K562 (cell line): ENCODE data around the gene SLC6A9. TPM values are rescaled to one million over a fixed set of nuclear protein-coding genes. Genes with fewer than 3 reads are reported as not detected.

Source experiments
- C11orf30 ChIP-seq: fragments of 450-650 bp; IDR thresholded peaks from 2 replicates; pipeline ENCODE4 v1.6.1; 2016; ENCODE audit warnings: low read depth, mild to moderate bottlenecking
- ELF4 ChIP-seq: fragments of 450-650 bp; formaldehyde crosslinking; IDR thresholded peaks from 2 replicates; pipeline ENCODE4 v1.4.0; 2022; ENCODE audit warnings: missing genetic modification characterization
- FOSL1 ChIP-seq: fragments of 200-800 bp; sonication (Bioruptor generic); conservative IDR thresholded peaks from 2 replicates; pipeline ENCODE4 v1.6.1; 2016; ENCODE audit warnings: missing genetic modification characterization, missing compliant biosample characterization
- FOXA3 ChIP-seq, 2 experiments: fragments of 450-650 bp in 1 of 2; sonication (generic) in 1 of 2; formaldehyde crosslinking; IDR thresholded peaks in 1 of 2; conservative IDR thresholded peaks in 1 of 2; 2 replicates each; pipeline versions ENCODE4 v1.4.0 to v1.8.0; 2020 to 2022; ENCODE audit warnings: mild to moderate bottlenecking in 2 of 2, missing genetic modification reagents in 1 of 2
- FOXK2 ChIP-seq, 2 experiments: fragments of 450-650 bp; IDR thresholded peaks in 1 of 2; conservative IDR thresholded peaks in 1 of 2; 2 replicates each; pipeline ENCODE4 v1.6.1; 2016; ENCODE audit warnings: low read depth in 2 of 2, mild to moderate bottlenecking in 1 of 2
- FOXM1 ChIP-seq, 2 experiments: fragments of 450-650 bp in 1 of 2; sonication (generic) in 1 of 2; formaldehyde crosslinking in 1 of 2; IDR thresholded peaks; 2 replicates each; pipeline versions ENCODE4 v1.6.1 to v1.9.0; 2017 to 2022; ENCODE audit warnings: low read depth in 2 of 2, mild to moderate bottlenecking in 2 of 2, missing genetic modification reagents in 1 of 2, moderate library complexity in 1 of 2
- HDAC3 ChIP-seq: fragments of 450-650 bp; IDR thresholded peaks from 2 replicates; pipeline ENCODE4 v1.6.1; 2018; ENCODE audit warnings: borderline replicate concordance, mild to moderate bottlenecking, moderate library complexity; ENCODE audit not compliant: partially characterized antibody
- JUN ChIP-seq, 2 experiments: sonication (generic) in 1 of 2; formaldehyde crosslinking in 1 of 2; IDR thresholded peaks; 2 replicates each; pipeline versions ENCODE4 v1.6.1 to v1.8.0; 2012 to 2022; ENCODE audit warnings: borderline replicate concordance in 2 of 2, mild to moderate bottlenecking in 2 of 2, improper control_type of control experiment in 1 of 2, low read depth in 1 of 2, low read length in 1 of 2, missing genetic modification reagents in 1 of 2
- JUND ChIP-seq, 2 experiments: IDR thresholded peaks; 2 replicates in 1 of 2; 3 replicates in 1 of 2; pipeline ENCODE4 v1.6.1; 2011; ENCODE audit warnings: borderline replicate concordance in 2 of 2, low read depth in 2 of 2, low read length in 2 of 2, improper control_type of control experiment in 1 of 2, missing biosample characterization in 1 of 2, missing genetic modification characterization in 1 of 2, missing genetic modification reagents in 1 of 2
- KDM1A ChIP-seq, 2 experiments: fragments of 450-650 bp; IDR thresholded peaks; 2 replicates each; pipeline ENCODE4 v1.6.1; 2016; ENCODE audit warnings: mild to moderate bottlenecking in 2 of 2
- LCOR ChIP-seq: sonication (generic); formaldehyde crosslinking; IDR thresholded peaks from 2 replicates; pipeline ENCODE4 v1.8.0; 2022; ENCODE audit warnings: mild to moderate bottlenecking, missing genetic modification reagents
- MAFG ChIP-seq: fragments of 450-650 bp; conservative IDR thresholded peaks from 2 replicates; pipeline ENCODE4 v1.6.1; 2016; ENCODE audit warnings: missing genetic modification characterization, missing compliant biosample characterization
- MBD2 ChIP-seq: sonication (generic); IDR thresholded peaks from 2 replicates; pipeline ENCODE4 v1.6.1; 2016; ENCODE audit warnings: low read depth, borderline replicate concordance
- NCOA6 ChIP-seq: fragments of 450-650 bp; IDR thresholded peaks from 2 replicates; pipeline ENCODE4 v1.6.1; 2017; ENCODE audit warnings: mild to moderate bottlenecking
- NFE2 ChIP-seq: IDR thresholded peaks from 2 replicates; pipeline ENCODE4 v1.6.1; 2014; ENCODE audit warnings: antibody characterized with exemption, low read depth
- POLR2AphosphoS5 ChIP-seq: IDR thresholded peaks from 2 replicates; pipeline ENCODE4 v1.6.1; 2011; ENCODE audit warnings: mild to moderate bottlenecking, low read depth, low read length, moderate library complexity; ENCODE audit not compliant: control insufficient read depth, insufficient read depth
- SOX6 ChIP-seq: fragments of 450-650 bp; IDR thresholded peaks from 2 replicates; pipeline ENCODE4 v1.6.1; 2014; ENCODE audit warnings: mild to moderate bottlenecking
- TEAD1 ChIP-seq, 2 experiments: fragments of 450-650 bp in 1 of 2; sonication (generic) in 1 of 2; formaldehyde crosslinking; IDR thresholded peaks; 2 replicates each; pipeline versions ENCODE4 v1.4.0 to v1.8.0; 2020 to 2022; ENCODE audit warnings: mild to moderate bottlenecking in 2 of 2, missing genetic modification reagents in 1 of 2
- ZBTB7A ChIP-seq: IDR thresholded peaks from 2 replicates; pipeline ENCODE4 v1.6.1; 2011; ENCODE audit warnings: low read depth, mild to moderate bottlenecking, low read length, moderate library complexity, borderline replicate concordance; ENCODE audit not compliant: control insufficient read depth
- ZNF316 ChIP-seq: fragments of 450-650 bp; IDR thresholded peaks from 2 replicates; pipeline ENCODE4 v1.6.1; 2016
- ZNF408 ChIP-seq: fragments of 250-450 bp; sonication (Bioruptor Pico); IDR thresholded peaks from 2 replicates; pipeline ENCODE4 v1.4.0; 2020; ENCODE audit warnings: low read depth, mild to moderate bottlenecking, moderate library complexity
- polyA plus RNA-seq, 8 experiments: library from polyadenylated mRNA; depleted of rRNA in 4 of 8; stranded (reverse) in 5 of 8; unstranded in 3 of 8; fragments of >200 nt; fragmentation: Nextera tagmentation in 2 of 8; fragmentation: Illumina TruSeq in 1 of 8; extraction: Ambion mirVana in 2 of 8; extraction: Trizol in 1 of 8; gene quantifications; 2 replicates each; pipeline versions ENCODE4 v1.2.1 to v1.2.3, GENCODE V29; 2011 to 2014; ENCODE audit warnings: inconsistent platforms in 1 of 8, missing spikeins in 1 of 8
- total RNA-seq, 7 experiments: library from RNA; depleted of rRNA in 6 of 7; stranded (reverse); fragments of >200 nt in 6 of 7; fragmentation: Illumina TruSeq in 2 of 7; extraction: Trizol in 2 of 7; gene quantifications; 2 replicates each; pipeline versions ENCODE4 v1.2.1 to v1.2.3, GENCODE V29; 2011 to 2021; ENCODE audit warnings: low replicate concordance in 1 of 7
- TF ChIP-seq, protein P1 (sequence below): fragments of 450-650 bp; IDR thresholded peaks from 2 replicates; pipeline ENCODE4 v1.6.1; 2016
- TF ChIP-seq, protein P2 (sequence below): IDR thresholded peaks from 3 replicates; pipeline ENCODE4 v1.6.1; 2011; ENCODE audit warnings: borderline replicate concordance, mild to moderate bottlenecking, moderate library complexity; ENCODE audit not compliant: insufficient read length; ENCODE audit errors: extremely low read depth

SLC6A9 gene
- total and polyA plus RNA-seq, 9 of the 15 experiments (the other 6 are each of a cell fraction or from before 2014, with no cell fraction given) = 0.17 to 18.7 (median 2.9) TPM

DNA sequence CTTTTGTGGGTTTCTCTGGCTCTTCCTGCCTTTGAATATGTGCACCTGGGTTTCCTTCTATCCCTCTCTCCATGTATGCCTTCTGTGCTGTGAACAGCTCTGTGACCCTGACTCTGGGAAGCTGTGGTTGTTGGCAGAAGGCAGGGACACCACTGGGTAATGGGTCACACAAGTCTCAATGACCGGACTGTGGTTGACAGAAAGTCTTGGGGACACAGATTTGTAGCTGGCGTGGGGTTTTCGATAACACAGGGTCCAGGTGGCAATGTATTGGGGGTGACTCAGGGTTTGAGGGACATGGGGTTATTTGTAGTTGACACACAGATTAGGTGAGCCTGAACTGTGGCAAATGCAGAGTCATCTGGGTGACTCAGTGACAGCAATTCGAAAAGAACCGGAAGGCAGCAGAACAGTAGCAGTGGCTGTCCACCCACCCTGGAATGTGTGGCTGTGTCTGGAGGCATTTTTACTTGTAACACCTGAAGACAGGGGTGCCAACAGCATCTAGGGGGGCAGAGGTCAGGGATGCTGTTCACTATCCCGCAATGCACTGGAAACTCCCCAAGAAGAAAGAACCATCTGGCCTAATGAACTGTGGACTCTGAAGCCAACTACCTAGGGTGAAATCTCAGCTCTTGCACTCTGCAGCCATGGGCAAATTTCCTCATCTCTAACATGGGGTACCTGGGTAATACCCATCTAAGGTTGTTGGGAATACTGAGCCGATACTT, 13.0 kb upstream of the SLC6A9 start (continued):
- TF ChIP-seq KDM1A (IDR thresholded peaks at IDR 0.05) (peak; percentile 100), POLR2AphosphoS5 (peak; percentile 78), ZNF408 (no peak), JUND (IDR thresholded peaks at IDR 0.05; ENCODE audit: borderline replicate concordance, low read depth, low read length) (peak; percentile 94), JUND (tag; IDR thresholded peaks at IDR 0.05; ENCODE audit: borderline replicate concordance, low read depth, low read length) (peak; percentile 92; the same call in 2 of the 3 replicates), SOX6 (peak; percentile 55; the same call in 1 of the 2 replicates), C11orf30 (peak; percentile 95), MBD2 (peak; percentile 44; the same call in 1 of the 2 replicates), FOSL1 (tag) (peak; percentile 95), JUN (IDR thresholded peaks at IDR 0.05; ENCODE audit: borderline replicate concordance, low read depth, low read length) (peak; percentile 93), JUN (CRISPR knock-in tag; IDR thresholded peaks at IDR 0.05; ENCODE audit: borderline replicate concordance) (no peak), TEAD1 (CRISPR knock-in tag; IDR thresholded peaks at IDR 0.05) (peak in 1 of 2 experiments; percentile 93; a peak in 2 of 4 replicates), NCOA6 (0 out of 2 replicates have a peak, but pooled peaks have one; percentile 44), HDAC3 (peak; percentile 74), FOXK2 (conservative IDR thresholded peaks at IDR 0.05 in 1 of 2, IDR thresholded peaks at IDR 0.05 in 1 of 2; ENCODE audit: low read depth in 2 of 2) (peak; percentile 29 to 52; a peak in 1 of 4 replicates), FOXA3 (CRISPR knock-in tag; conservative IDR thresholded peaks at IDR 0.05 in 1 of 2, IDR thresholded peaks at IDR 0.05 in 1 of 2) (peak in 1 of 2 experiments; percentile 98; a peak in 2 of 4 replicates), ZNF316 (peak; percentile 96), FOXM1 (IDR thresholded peaks at IDR 0.05; ENCODE audit: low read depth) (0 out of 2 replicates have a peak, but pooled peaks have one; percentile 43), FOXM1 (CRISPR knock-in tag; IDR thresholded peaks at IDR 0.05; ENCODE audit: low read depth) (no peak), ZBTB7A (peak; percentile 30; the same call in 1 of the 2 replicates), MAFG (tag) (peak; percentile 81), LCOR (CRISPR knock-in tag) (peak; percentile 65; the same call in 1 of the 2 replicates), ELF4 (no peak), NFE2 (peak; percentile 97)
- TF ChIP-seq, protein P1, sequence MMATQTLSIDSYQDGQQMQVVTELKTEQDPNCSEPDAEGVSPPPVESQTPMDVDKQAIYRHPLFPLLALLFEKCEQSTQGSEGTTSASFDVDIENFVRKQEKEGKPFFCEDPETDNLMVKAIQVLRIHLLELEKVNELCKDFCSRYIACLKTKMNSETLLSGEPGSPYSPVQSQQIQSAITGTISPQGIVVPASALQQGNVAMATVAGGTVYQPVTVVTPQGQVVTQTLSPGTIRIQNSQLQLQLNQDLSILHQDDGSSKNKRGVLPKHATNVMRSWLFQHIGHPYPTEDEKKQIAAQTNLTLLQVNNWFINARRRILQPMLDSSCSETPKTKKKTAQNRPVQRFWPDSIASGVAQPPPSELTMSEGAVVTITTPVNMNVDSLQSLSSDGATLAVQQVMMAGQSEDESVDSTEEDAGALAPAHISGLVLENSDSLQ = peak; percentile 87
- TF ChIP-seq, protein P2, sequence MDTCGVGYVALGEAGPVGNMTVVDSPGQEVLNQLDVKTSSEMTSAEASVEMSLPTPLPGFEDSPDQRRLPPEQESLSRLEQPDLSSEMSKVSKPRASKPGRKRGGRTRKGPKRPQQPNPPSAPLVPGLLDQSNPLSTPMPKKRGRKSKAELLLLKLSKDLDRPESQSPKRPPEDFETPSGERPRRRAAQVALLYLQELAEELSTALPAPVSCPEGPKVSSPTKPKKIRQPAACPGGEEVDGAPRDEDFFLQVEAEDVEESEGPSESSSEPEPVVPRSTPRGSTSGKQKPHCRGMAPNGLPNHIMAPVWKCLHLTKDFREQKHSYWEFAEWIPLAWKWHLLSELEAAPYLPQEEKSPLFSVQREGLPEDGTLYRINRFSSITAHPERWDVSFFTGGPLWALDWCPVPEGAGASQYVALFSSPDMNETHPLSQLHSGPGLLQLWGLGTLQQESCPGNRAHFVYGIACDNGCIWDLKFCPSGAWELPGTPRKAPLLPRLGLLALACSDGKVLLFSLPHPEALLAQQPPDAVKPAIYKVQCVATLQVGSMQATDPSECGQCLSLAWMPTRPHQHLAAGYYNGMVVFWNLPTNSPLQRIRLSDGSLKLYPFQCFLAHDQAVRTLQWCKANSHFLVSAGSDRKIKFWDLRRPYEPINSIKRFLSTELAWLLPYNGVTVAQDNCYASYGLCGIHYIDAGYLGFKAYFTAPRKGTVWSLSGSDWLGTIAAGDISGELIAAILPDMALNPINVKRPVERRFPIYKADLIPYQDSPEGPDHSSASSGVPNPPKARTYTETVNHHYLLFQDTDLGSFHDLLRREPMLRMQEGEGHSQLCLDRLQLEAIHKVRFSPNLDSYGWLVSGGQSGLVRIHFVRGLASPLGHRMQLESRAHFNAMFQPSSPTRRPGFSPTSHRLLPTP = no peak
